ENCODE measurements around the gene RNF213.

DNA sequence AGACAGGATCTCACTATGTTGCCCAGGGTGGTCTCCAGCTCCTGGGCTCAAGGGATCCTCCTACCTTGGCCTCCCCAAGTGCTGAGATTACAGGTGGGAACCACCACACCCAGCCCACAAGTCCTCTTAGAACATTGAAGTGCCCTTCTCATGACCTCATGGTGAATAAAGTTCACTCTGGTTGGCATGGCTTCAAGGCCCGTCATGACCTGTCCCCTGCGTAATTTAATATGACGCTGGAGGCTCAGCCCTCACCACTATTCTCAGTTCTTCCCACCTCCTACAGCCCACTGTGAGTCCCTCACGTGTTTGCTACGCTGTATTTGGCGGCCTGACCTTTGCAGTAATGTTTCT, 156.3 kb downstream of the RNF213 start:
- TF ChIP-seq, protein P1, sequence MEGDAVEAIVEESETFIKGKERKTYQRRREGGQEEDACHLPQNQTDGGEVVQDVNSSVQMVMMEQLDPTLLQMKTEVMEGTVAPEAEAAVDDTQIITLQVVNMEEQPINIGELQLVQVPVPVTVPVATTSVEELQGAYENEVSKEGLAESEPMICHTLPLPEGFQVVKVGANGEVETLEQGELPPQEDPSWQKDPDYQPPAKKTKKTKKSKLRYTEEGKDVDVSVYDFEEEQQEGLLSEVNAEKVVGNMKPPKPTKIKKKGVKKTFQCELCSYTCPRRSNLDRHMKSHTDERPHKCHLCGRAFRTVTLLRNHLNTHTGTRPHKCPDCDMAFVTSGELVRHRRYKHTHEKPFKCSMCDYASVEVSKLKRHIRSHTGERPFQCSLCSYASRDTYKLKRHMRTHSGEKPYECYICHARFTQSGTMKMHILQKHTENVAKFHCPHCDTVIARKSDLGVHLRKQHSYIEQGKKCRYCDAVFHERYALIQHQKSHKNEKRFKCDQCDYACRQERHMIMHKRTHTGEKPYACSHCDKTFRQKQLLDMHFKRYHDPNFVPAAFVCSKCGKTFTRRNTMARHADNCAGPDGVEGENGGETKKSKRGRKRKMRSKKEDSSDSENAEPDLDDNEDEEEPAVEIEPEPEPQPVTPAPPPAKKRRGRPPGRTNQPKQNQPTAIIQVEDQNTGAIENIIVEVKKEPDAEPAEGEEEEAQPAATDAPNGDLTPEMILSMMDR (optimal IDR thresholded peaks at IDR 0.05 in 1 of 3, IDR thresholded peaks at IDR 0.05 in 1 of 3, conservative IDR thresholded peaks at IDR 0.05 in 1 of 3; ENCODE audit: extremely low read depth in 1 of 3, insufficient read depth in 2 of 3, low read length in 3 of 3) = no peak
- TF ChIP-seq EZH2 (IDR thresholded peaks at IDR 0.05; ENCODE audit: low read length) = no peak

Data from keratinocyte (primary cell).